Tibial nerve (tissue), 4 donors: ENCODE measurements around the gene JAKMIP1.

Experiments
- EP300 ChIP-seq, 2 donors: sonication (generic); formaldehyde crosslinking; IDR thresholded peaks; one replicate each; pipeline ENCODE4 v1.6.1; 2017; ENCODE audit warnings: antibody characterized with exemption in 2 of 2, mild to moderate bottlenecking in 1 of 2
- TF ChIP-seq, protein P1 (sequence below), 5 experiments: fragments of 200-600 bp in 3 of 5; fragments of 450-650 bp in 2 of 5; sonication (generic) in 3 of 5; IDR thresholded peaks; one replicate each; pipeline ENCODE4 v1.5.1; 2016 to 2019; ENCODE audit warnings: antibody characterized with exemption in 5 of 5, mild to moderate bottlenecking in 3 of 5, moderate library complexity in 2 of 5

GRCh38 chr4:6001680-6002491, 198.5 kb downstream of the JAKMIP1 start:
- TF ChIP-seq, protein P1, sequence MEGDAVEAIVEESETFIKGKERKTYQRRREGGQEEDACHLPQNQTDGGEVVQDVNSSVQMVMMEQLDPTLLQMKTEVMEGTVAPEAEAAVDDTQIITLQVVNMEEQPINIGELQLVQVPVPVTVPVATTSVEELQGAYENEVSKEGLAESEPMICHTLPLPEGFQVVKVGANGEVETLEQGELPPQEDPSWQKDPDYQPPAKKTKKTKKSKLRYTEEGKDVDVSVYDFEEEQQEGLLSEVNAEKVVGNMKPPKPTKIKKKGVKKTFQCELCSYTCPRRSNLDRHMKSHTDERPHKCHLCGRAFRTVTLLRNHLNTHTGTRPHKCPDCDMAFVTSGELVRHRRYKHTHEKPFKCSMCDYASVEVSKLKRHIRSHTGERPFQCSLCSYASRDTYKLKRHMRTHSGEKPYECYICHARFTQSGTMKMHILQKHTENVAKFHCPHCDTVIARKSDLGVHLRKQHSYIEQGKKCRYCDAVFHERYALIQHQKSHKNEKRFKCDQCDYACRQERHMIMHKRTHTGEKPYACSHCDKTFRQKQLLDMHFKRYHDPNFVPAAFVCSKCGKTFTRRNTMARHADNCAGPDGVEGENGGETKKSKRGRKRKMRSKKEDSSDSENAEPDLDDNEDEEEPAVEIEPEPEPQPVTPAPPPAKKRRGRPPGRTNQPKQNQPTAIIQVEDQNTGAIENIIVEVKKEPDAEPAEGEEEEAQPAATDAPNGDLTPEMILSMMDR (IDR thresholded peaks at IDR 0.05): no peak
- TF ChIP-seq EP300 (IDR thresholded peaks at IDR 0.05): no peak
